Limb (tissue), 2 donors: ENCODE data around the gene RAB15.
"Not testable (repeated sequence)": the region's sequence is repeated elsewhere in the genome, so short reads cannot be mapped to it uniquely, and the experiment has no call there.

Experiments
- DNase-seq, 2 donors: peaks; one replicate each; pipeline ENCODE4 v3.0.0-alpha.2; 2016; ENCODE audit errors: extremely low spot score in 2 of 2

RAB15 gene

GRCh38 chr14:64913477-64913876 is 58.7 kb downstream of the RAB15 start:
- not testable (repeated sequence) for DNase-seq

DNA sequence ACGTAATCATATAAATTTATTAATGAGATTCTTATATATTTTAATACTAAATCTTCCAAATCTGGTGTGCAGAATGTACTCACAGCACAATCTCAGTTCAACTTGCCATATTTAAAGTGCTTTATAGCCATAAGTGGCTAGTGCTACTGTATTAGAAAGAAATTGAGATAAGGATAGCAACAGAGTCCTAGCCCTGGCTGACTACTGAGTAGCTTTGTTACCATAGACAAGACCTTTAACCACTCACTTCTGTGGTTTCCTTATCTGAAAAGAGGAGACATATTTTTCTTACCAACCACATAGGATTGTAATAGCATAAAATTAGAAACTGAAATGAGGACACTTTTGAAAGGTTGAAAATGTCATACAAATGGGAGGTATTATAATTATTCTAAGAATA is 59.9 kb downstream of the RAB15 start:
- DNase-seq, result no peak

- peak in 1 of 2 donors; percentile 22 for DNase-seq
These were observed 61.2 kb downstream of the RAB15 start for GRCh38 chr14:64910847-64911495.

DNA sequence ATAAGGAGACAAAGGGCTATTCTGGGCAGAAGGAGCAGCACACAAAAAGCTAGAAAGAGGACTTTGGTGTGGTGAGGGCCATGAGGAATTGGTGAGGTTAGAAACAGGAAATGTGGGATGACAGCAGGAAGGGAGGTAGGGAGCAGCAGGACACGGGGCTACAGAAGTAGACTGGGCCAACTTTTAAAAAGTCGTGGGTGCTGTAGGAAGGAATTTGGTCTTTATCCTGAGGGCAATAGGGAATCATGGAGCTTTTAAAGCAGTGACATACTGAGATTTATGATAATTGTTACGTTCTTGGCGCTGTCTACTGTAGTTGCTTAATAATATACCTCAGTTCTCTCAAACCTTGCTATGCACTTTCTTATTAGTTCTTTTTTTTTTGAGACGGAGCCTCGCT is 66.1 kb downstream of the RAB15 start:
- no peak for DNase-seq

DNA sequence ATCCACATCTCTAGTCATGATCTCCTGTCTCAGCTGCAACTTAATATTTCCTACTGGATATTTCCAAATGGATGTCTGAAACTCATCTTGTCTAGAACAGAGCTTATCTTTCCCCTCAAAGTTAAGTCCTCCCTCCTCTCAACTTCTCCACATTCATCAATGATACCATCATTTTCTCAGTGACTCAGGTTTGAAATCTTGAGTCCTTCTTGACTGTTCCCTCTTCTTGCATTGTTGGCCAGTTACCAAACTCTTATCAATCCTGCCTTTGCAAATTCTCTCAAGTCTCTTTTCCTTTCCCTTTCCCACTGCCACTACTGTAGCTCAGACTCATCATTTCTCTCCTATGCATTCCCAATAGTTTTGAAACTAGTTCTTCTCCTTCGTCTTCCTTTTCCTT is 72.2 kb downstream of the RAB15 start:
- no peak for DNase-seq
